GM12872 (cell line): ENCODE measurements around the gene LRMDA.

Source experiments
- CTCF ChIP-seq: IDR thresholded peaks from 3 replicates; pipeline ENCODE4 v1.5.1; 2011; ENCODE audit warnings: low read depth, mild to moderate bottlenecking, low read length, moderate library complexity; ENCODE audit not compliant: insufficient read depth

LRMDA gene

DNA sequence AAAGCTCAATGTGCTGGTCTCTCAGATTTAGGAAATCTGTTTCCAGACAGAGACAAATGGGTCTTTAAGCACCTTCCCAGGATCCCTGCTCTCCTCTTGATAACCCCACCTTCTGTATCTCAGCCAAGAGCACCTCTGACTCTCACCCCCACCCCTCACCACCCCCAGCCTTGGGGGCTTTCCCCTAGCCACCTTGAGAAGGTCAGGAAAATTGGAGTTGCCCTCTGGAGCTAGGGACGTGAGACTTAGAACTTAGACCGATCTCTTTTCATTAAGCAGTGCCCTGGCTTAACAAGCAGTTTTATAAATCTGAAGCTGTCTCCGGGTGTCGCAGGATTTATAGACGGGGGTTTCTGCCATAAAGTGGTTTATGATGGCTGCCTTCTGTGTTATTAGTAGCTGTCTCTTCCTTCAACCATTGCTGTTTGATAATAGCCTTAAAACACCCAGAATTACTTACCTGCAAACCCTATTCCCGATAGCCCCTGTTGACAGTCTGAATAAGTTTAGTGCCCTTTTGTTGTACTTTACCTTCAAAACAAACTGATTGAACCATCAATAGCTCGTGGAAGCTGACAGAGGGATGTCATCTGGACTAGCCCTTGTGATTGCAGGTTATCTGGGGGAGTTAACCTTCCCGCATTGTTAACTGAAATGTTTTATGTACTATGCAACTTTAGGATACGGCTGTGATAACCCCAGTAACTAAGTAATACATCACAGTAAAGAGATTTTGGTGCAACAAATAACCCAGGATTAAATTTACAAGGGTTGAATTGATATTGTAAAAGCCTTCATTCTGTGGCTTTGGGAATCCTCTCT, 621.5 kb downstream of the LRMDA start:
- no peak for TF ChIP-seq CTCF

- TF ChIP-seq CTCF, result no peak
These were observed 624.0 kb downstream of the LRMDA start for GRCh38 chr10:76055466-76055865.

DNA sequence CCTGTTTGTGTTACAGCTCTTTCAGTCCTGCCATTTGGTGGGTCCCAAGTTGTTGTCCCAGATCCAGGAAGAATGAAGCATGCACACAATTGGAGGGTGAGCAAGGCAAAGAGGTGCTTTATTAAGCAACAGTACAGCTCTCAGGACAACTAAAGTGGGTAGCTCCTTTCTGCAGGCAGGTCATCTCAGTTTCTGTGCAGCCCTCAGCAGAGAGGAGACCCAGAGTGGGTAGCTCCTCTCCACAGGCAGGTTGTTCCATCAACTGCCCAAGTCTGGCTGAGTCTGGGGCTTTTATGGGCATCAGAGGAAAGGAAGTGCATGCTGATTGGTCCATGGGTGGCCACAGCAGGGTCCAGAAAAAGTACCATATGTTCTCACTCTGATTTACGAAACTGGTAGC, 624.5 kb downstream of the LRMDA start:
- no peak for TF ChIP-seq CTCF

- TF ChIP-seq CTCF, result no peak
These were observed 635.0 kb downstream of the LRMDA start for GRCh38 chr10:76066457-76066856.

DNA sequence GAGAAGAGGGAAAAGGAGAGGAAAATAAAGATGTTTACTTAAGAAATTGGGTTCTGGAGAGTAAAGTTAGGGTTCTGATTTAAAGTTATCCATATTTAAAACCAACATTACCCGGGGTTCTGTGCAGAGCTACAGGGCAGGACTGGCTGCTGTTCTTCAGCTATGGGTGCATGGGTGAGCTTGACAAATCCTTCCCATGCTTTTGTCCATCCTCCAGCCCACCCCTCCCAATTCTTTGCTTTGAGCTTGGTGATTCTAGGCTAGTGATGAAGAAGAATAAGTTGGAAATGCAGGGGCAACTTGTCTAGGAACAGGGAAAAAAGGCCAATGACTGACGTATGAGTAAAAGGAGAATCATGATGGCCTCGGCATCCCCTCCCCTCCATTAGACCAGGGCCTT, 636.0 kb downstream of the LRMDA start:
- TF ChIP-seq CTCF, result no peak

DNA sequence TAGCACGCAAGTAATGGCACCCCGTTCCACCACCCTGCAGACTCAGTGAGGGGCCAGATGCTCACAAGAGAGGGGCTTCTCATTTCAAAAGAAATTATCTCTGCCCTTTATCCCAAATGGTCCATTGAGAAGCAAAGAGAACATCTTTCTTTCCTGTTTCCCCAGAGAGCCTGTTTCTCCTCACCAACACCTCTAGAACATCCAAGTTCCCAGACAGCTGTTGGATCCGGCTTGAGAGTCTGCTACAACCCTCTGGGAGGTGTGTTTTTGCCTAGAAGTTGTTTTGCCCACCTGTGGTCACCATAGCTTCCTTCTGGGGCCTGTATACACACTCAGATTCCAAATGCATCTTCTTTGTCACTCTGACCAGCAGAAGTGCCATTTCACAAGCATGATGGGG, 637.4 kb downstream of the LRMDA start:
- no peak for TF ChIP-seq CTCF

- no peak for TF ChIP-seq CTCF
These were observed 639.5 kb downstream of the LRMDA start for GRCh38 chr10:76070916-76071315.
